GM12874 (cell line): ENCODE measurements around the gene UBE2F.

ENCODE experiments used
- TF ChIP-seq, protein P1 (sequence below): IDR thresholded peaks from 2 replicates; pipeline ENCODE4 v1.5.1; 2011; ENCODE audit warnings: low read depth, mild to moderate bottlenecking, control low read depth, low read length, moderate library complexity; ENCODE audit not compliant: insufficient read depth

UBE2F gene

GRCh38 chr2:237972211-237972610, 5.4 kb downstream of the UBE2F start:
- TF ChIP-seq, protein P1, sequence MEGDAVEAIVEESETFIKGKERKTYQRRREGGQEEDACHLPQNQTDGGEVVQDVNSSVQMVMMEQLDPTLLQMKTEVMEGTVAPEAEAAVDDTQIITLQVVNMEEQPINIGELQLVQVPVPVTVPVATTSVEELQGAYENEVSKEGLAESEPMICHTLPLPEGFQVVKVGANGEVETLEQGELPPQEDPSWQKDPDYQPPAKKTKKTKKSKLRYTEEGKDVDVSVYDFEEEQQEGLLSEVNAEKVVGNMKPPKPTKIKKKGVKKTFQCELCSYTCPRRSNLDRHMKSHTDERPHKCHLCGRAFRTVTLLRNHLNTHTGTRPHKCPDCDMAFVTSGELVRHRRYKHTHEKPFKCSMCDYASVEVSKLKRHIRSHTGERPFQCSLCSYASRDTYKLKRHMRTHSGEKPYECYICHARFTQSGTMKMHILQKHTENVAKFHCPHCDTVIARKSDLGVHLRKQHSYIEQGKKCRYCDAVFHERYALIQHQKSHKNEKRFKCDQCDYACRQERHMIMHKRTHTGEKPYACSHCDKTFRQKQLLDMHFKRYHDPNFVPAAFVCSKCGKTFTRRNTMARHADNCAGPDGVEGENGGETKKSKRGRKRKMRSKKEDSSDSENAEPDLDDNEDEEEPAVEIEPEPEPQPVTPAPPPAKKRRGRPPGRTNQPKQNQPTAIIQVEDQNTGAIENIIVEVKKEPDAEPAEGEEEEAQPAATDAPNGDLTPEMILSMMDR: no peak

DNA sequence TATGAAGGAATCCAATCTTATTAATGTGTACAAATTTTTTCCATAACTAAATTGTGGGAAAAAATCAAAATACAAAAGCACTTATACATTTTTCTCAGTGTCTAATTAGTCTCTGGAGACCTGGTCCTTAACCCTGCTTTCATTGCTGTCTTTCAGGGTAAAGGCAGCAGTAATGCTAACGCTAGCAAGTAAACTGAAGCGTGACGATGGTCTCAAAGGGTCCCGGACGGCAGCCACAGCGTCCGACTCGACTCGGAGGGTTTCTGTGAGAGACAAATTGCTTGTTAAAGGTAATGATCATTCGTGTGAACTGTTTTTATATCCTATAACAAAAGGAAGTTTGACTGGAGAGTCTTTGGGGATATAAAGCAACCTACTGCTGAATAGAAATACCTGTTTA, 6.1 kb downstream of the UBE2F start:
- TF ChIP-seq, protein P1: no peak

- TF ChIP-seq, protein P1: no peak
These were observed 10.6 kb downstream of the UBE2F start for GRCh38 chr2:237977380-237977779.

GRCh38 chr2:237978058-237978712, 11.4 kb downstream of the UBE2F start:
- TF ChIP-seq, protein P1: no peak

DNA sequence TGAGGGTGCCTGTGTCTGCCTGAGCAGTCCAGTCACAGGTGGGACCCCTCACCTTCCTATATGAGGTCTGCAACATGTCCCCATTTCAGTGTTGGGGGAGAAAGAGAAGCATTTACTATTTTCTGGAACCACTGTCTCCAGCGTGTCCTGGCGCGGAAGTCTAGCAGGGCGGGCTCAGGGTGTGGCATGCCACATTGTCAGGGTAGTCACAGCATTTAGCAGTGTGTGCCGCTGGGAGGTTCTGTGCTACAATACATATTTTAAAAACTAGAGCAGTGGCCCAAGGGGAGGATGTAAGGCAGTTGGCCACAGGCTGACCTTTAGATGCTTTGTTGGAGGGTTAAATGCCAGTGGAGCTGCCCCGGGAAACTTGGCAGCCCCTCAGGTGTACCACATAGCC, 12.5 kb downstream of the UBE2F start:
- TF ChIP-seq, protein P1: no peak

DNA sequence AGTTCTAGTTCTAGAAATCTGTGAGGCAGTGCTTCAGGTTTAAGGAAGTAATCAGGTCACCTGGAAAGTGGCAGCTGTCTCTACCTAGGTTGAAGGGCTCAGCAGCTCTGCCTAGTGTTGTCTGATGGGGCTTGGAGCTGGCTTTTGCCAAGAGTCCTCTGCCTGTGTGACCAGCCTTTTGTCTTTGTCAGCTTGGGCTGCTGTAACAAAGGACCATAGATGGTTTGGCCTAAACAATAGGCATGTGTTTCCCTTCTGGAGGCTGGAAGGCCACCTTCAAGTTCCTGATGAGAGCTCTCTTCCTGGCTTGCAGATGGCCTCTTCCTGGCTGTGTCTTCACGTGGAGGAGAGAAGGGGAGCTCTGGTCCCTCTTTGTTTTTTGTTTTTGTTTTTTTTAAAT, 13.3 kb downstream of the UBE2F start:
- TF ChIP-seq, protein P1: no peak

GRCh38 chr2:237980751-237981150, 13.9 kb downstream of the UBE2F start:
- TF ChIP-seq, protein P1: no peak
